Uterus (tissue), 2 donors: ENCODE measurements around the gene GPR32.

Experiments
- CTCF ChIP-seq, 4 experiments: fragments of 200-600 bp in 2 of 4; fragments of 450-650 bp in 2 of 4; sonication (generic) in 2 of 4; IDR thresholded peaks; one replicate each; pipeline ENCODE4 v1.5.1; 2016 to 2019; ENCODE audit warnings: antibody characterized with exemption in 4 of 4, mild to moderate bottlenecking in 2 of 4, moderate library complexity in 1 of 4
- POLR2A ChIP-seq, 2 donors: fragments of 450-650 bp; IDR thresholded peaks; one replicate each; pipeline ENCODE4 v1.6.1; 2016; ENCODE audit warnings: antibody characterized with exemption in 2 of 2, mild to moderate bottlenecking in 1 of 2, moderate library complexity in 1 of 2

GRCh38 chr19:50814883-50815282, 44.6 kb downstream of the GPR32 start:
- no peak for TF ChIP-seq CTCF (IDR thresholded peaks at IDR 0.05)
- no peak for TF ChIP-seq POLR2A (IDR thresholded peaks at IDR 0.05)
